Trophoblast cell (in vitro differentiated cells and primary cell): ENCODE data around the gene NFILZ.

Source experiments
- DNase-seq, 2 donors: peaks; one replicate each; pipeline ENCODE4 v3.0.0-alpha.2; 2016
- H2AFZ ChIP-seq: 2 replicates; pipeline ENCODE4 v1.6.1; 2013; ENCODE audit warnings: low read length, moderate library complexity, mild to moderate bottlenecking; ENCODE audit not compliant: insufficient read depth, poor library complexity
- H2AK5ac ChIP-seq: 2 replicates; pipeline ENCODE4 v1.6.1; 2013; ENCODE audit warnings: mild to moderate bottlenecking, low read length
- H2BK120ac ChIP-seq: 2 replicates; pipeline ENCODE4 v1.6.1; 2013; ENCODE audit warnings: low read length, mild to moderate bottlenecking, moderate library complexity; ENCODE audit not compliant: insufficient read depth, poor library complexity
- H2BK12ac ChIP-seq: 2 replicates; pipeline ENCODE4 v1.6.1; 2013; ENCODE audit warnings: mild to moderate bottlenecking, low read length, moderate library complexity
- H2BK5ac ChIP-seq: 2 replicates; pipeline ENCODE4 v1.6.1; 2013; ENCODE audit warnings: low read length, low read depth, moderate library complexity, mild to moderate bottlenecking; ENCODE audit not compliant: poor library complexity
- H3K14ac ChIP-seq: 2 replicates; pipeline ENCODE4 v1.6.1; 2013; ENCODE audit warnings: mild to moderate bottlenecking, low read length
- H3K18ac ChIP-seq: 2 replicates; pipeline ENCODE4 v1.6.1; 2013; ENCODE audit warnings: mild to moderate bottlenecking, low read length
- H3K23ac ChIP-seq: 2 replicates; pipeline ENCODE4 v1.6.1; 2013; ENCODE audit warnings: low read length
- H3K27ac ChIP-seq: 2 replicates; pipeline ENCODE4 v1.5.1; 2013; ENCODE audit warnings: low read depth, mild to moderate bottlenecking, inconsistent platforms, low read length, moderate library complexity
- H3K27me3 ChIP-seq: 2 replicates; pipeline ENCODE4 v1.6.1; 2013; ENCODE audit warnings: inconsistent platforms, mild to moderate bottlenecking, low read length, moderate library complexity; ENCODE audit not compliant: insufficient read depth
- H3K36me3 ChIP-seq, 2 experiments: 1 replicate in 1 of 2; 2 replicates in 1 of 2; pipeline ENCODE4 v1.6.1; 2013; ENCODE audit warnings: low read length in 2 of 2, mild to moderate bottlenecking in 2 of 2, moderate library complexity in 1 of 2; ENCODE audit not compliant: insufficient read depth in 2 of 2, control insufficient read depth in 1 of 2
- H3K4ac ChIP-seq: 2 replicates; pipeline ENCODE4 v1.6.1; 2013; ENCODE audit warnings: low read depth, mild to moderate bottlenecking, low read length, moderate library complexity
- H3K4me1 ChIP-seq, 2 experiments: 1 replicate in 1 of 2; 2 replicates in 1 of 2; pipeline ENCODE4 v1.6.1; 2013; ENCODE audit warnings: low read length in 2 of 2, mild to moderate bottlenecking in 2 of 2, moderate library complexity in 1 of 2; ENCODE audit not compliant: insufficient read depth in 2 of 2, control insufficient read depth in 1 of 2
- H3K4me2 ChIP-seq: 2 replicates; pipeline ENCODE4 v1.6.1; 2013; ENCODE audit warnings: inconsistent platforms, mild to moderate bottlenecking, low read length, moderate library complexity
- H3K4me3 ChIP-seq: 2 replicates; pipeline ENCODE4 v1.5.1; 2013; ENCODE audit warnings: mild to moderate bottlenecking, low read depth, low read length, inconsistent platforms
- H3K79me1 ChIP-seq: one replicate; pipeline ENCODE4 v1.6.1; 2013; ENCODE audit warnings: low read length
- H3K79me2 ChIP-seq: 2 replicates; pipeline ENCODE4 v1.6.1; 2013; ENCODE audit warnings: low read length, mild to moderate bottlenecking; ENCODE audit not compliant: control insufficient read depth, insufficient read depth, poor library complexity
- H3K9ac ChIP-seq: 2 replicates; pipeline ENCODE4 v1.6.1; 2013; ENCODE audit warnings: mild to moderate bottlenecking, low read length
- H3K9me3 ChIP-seq: 2 replicates; pipeline ENCODE4 v1.6.1; 2013; ENCODE audit warnings: low read depth, mild to moderate bottlenecking, control low read depth, inconsistent platforms, low read length; ENCODE audit not compliant: insufficient read depth
- H4K12ac ChIP-seq: 2 replicates; pipeline ENCODE4 v1.6.1; 2013; ENCODE audit warnings: low read depth, mild to moderate bottlenecking, low read length, moderate library complexity
- H4K8ac ChIP-seq: 2 replicates; pipeline ENCODE4 v1.6.1; 2013; ENCODE audit warnings: low read depth, mild to moderate bottlenecking, low read length, moderate library complexity
- H4K91ac ChIP-seq: one replicate; pipeline ENCODE4 v1.6.1; 2013; ENCODE audit warnings: low read depth, mild to moderate bottlenecking, low read length, moderate library complexity
- whole genome bisulfite sequencing: extraction: QIAGEN DNeasy Blood & Tissue Kit; methylation state at CpG from one replicate; pipeline ENCODE4 v1.1.7; 2013; ENCODE audit warnings: missing lambda C conversion rate; ENCODE audit not compliant: insufficient read length, insufficient coverage; ENCODE audit errors: extremely low coverage; 5-methylcytosine and 5-hydroxymethylcytosine counted together

The NFILZ gene

DNA sequence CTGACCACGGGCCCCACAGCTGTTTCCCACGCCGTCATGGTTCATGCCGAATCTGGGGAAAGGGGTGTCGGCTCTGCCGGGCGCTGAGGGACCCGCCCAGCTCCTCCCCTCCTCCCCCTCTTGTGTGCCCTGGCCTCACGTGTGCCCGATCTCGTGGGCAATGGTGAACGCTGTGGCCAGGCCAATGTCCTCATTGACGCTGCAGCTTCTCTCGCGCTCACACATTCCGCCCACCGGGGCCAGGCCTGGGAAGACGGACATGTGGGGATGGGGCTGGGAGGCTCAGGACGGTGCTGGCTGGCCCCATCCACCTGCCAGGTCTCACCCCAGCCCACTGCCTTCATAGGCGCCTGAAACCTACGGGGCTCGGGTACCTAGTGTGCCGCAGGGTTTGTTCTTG, 34.3 kb upstream of the NFILZ start:
- H3K79me1 ChIP-seq = no peaks in the 10 kb centered on the region
- no peak overlapping the region for H3K14ac ChIP-seq
- H4K8ac ChIP-seq = no peak overlapping the region
- H3K27ac ChIP-seq = no peak overlapping the region
- H3K4me1 ChIP-seq = peaks cover 3 to 6% of the 10 kb centered on the region in 2 experiments
- H2AK5ac ChIP-seq = no peak overlapping the region
- H4K91ac ChIP-seq = no peak overlapping the region
- H2AFZ ChIP-seq = no peak overlapping the region
- H3K36me3 ChIP-seq = peaks cover 7 to 8% of the 10 kb centered on the region in 2 experiments
- no peak overlapping the region for H3K18ac ChIP-seq
- no CpG with 5 or more reads among the region's 23 CpGs for WGBS
- peaks cover 5% of the 10 kb centered on the region for H3K27me3 ChIP-seq
- no peak overlapping the region for H3K4me2 ChIP-seq
- H2BK120ac ChIP-seq = no peak overlapping the region
- H4K12ac ChIP-seq = no peak overlapping the region
- peaks cover 4% of the 10 kb centered on the region for H3K9me3 ChIP-seq
- H3K9ac ChIP-seq = no peak overlapping the region
- no peak overlapping the region for H3K4ac ChIP-seq
- no peak overlapping the region for H3K23ac ChIP-seq
- DNase-seq = no peak
- H2BK5ac ChIP-seq = no peak overlapping the region
- no peak overlapping the region for H2BK12ac ChIP-seq
- no peak overlapping the region for H3K4me3 ChIP-seq
- no peaks in the 10 kb centered on the region for H3K79me2 ChIP-seq

DNA sequence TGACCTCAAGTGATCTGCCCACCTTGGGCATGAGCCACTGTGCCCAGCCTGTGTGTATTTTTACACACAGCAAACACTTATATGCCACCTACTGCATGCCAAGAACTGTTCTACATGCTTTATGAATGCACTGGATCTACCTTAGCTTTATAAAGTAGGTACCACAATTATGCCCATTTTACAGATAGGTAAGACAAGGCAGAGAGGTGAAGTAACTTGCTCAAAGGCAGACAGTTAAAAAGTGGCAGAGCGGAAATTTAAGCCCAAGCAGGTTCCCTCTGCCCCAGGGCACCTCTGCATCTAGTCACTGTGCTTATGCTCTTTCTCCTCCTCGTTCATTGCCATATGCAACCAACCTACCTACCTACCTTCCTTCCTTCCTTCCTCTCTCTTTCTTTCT, 30.4 kb upstream of the NFILZ start:
- H3K79me2 ChIP-seq = no peaks in the 10 kb centered on the region
- no peak overlapping the region for H3K23ac ChIP-seq
- H3K4ac ChIP-seq = no peak overlapping the region
- no peaks in the 10 kb centered on the region for H3K27me3 ChIP-seq
- H4K12ac ChIP-seq = no peak overlapping the region
- H3K14ac ChIP-seq = no peak overlapping the region
- H3K4me3 ChIP-seq = no peak overlapping the region
- no peak overlapping the region for H2AFZ ChIP-seq
- DNase-seq = no peak
- no peak overlapping the region for H4K91ac ChIP-seq
- no peaks in the 10 kb centered on the region for H3K79me1 ChIP-seq
- H3K27ac ChIP-seq = no peak overlapping the region
- no peak overlapping the region for H4K8ac ChIP-seq
- WGBS = no CpG with 5 or more reads among the region's 2 CpGs
- peaks cover 14 to 15% of the 10 kb centered on the region in 2 experiments for H3K36me3 ChIP-seq
- no peak overlapping the region for H2BK5ac ChIP-seq
- H3K9ac ChIP-seq = no peak overlapping the region
- no peak overlapping the region for H2BK12ac ChIP-seq
- H2BK120ac ChIP-seq = no peak overlapping the region
- no peak overlapping the region for H2AK5ac ChIP-seq
- H3K4me2 ChIP-seq = no peak overlapping the region
- peaks cover 5% of the 10 kb centered on the region for H3K9me3 ChIP-seq
- no peak overlapping the region for H3K18ac ChIP-seq
- H3K4me1 ChIP-seq = no peaks in the 10 kb centered on the region

DNA sequence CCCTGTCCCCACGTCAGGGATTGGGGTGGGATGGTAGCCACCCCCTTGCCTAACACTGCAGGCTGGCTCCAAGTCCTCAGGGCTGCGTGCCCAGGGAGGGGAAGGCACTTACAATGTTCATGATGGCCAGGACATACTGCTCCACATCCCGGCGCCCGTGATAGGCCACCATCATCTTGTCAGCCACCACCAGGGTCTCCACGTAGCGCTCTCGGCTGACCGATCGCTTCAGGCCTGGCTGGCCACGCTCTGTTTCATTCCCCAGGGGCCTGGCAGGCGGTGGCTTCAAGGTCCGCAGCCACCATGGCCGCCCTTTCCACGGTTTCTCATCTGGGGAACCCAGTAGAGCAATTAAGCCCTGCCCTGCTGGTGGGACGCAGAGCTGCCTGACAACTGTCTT, 29.6 kb upstream of the NFILZ start:
- H3K79me2 ChIP-seq = no peaks in the 10 kb centered on the region
- no peak overlapping the region for H2BK5ac ChIP-seq
- H4K8ac ChIP-seq = no peak overlapping the region
- no peak overlapping the region for H3K23ac ChIP-seq
- H3K27ac ChIP-seq = no peak overlapping the region
- H3K18ac ChIP-seq = no peak overlapping the region
- no peak overlapping the region for H3K4me2 ChIP-seq
- H3K14ac ChIP-seq = no peak overlapping the region
- no peak overlapping the region for H2BK12ac ChIP-seq
- no peak overlapping the region for H4K12ac ChIP-seq
- H4K91ac ChIP-seq = no peak overlapping the region
- no peak for DNase-seq
- no peak overlapping the region for H2AFZ ChIP-seq
- no peaks in the 10 kb centered on the region for H3K4me1 ChIP-seq
- no CpG with 5 or more reads among the region's 16 CpGs for WGBS
- no peak overlapping the region for H2AK5ac ChIP-seq
- peaks cover 15 to 16% of the 10 kb centered on the region in 2 experiments for H3K36me3 ChIP-seq
- H2BK120ac ChIP-seq = no peak overlapping the region
- peaks cover 8% of the 10 kb centered on the region for H3K9me3 ChIP-seq
- H3K9ac ChIP-seq = no peak overlapping the region
- H3K27me3 ChIP-seq = no peaks in the 10 kb centered on the region
- no peak overlapping the region for H3K4me3 ChIP-seq
- H3K79me1 ChIP-seq = no peaks in the 10 kb centered on the region
- no peak overlapping the region for H3K4ac ChIP-seq

DNA sequence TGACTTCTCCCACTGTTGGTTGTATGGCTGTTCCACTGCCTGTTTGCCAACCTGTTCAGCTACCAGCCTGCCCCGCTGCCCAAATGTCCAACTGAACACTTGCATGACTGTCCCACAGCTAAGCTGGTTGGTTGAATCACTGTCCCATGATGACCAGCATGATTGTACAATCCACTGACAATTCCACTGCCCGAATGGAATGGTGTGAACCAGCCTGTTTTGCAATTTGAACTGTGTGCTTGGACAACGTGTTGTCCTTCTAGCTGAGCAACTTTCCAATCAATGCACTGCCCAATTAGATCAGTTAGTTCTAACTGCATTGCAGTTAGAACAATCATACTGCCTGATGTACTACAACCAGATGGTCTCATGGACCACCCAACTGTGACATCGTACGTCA, 28.6 kb upstream of the NFILZ start:
- H3K4me3 ChIP-seq = peak overlapping the region; percentile 45
- DNase-seq = peak; percentile 54 to 83

More for the DNA sequence above, 28.6 kb upstream of the NFILZ start:
- Histone ChIP-seq H3K9me3 (peaks cover 6% of the 10 kb centered on the region), H2BK5ac (no peak overlapping the region), H3K4ac (no peak overlapping the region), H4K91ac (no peak overlapping the region), H3K36me3 (peaks cover 10 to 11% of the 10 kb centered on the region in 2 experiments), H2BK12ac (no peak overlapping the region), H3K4me2 (no peak overlapping the region), H2BK120ac (no peak overlapping the region), H4K12ac (no peak overlapping the region), H2AFZ (no peak overlapping the region), H4K8ac (no peak overlapping the region), H3K79me2 (no peaks in the 10 kb centered on the region), H3K27me3 (no peaks in the 10 kb centered on the region), H3K9ac (peak overlapping the region; percentile 25), H3K23ac (peak overlapping the region; percentile 50), H3K14ac (no peak overlapping the region), H3K27ac (no peak overlapping the region), H2AK5ac (no peak overlapping the region), H3K4me1 (no peaks in the 10 kb centered on the region), H3K18ac (no peak overlapping the region), H3K79me1 (no peaks in the 10 kb centered on the region)
- WGBS = no CpG with 5 or more reads among the region's 5 CpGs
